HUES48 (cell line): ENCODE results near the gene SLC7A14.

Experiments
- H3K27ac ChIP-seq: one replicate; pipeline ENCODE4 v1.7.0; 2013; ENCODE audit warnings: low read depth, low read length, inconsistent platforms
- H3K27me3 ChIP-seq: 2 replicates; pipeline ENCODE4 v1.6.1; 2013; ENCODE audit warnings: mild to moderate bottlenecking, low read length; ENCODE audit not compliant: control insufficient read depth, insufficient read depth
- H3K36me3 ChIP-seq: 2 replicates; pipeline ENCODE4 v1.6.1; 2013; ENCODE audit warnings: low read length; ENCODE audit not compliant: control insufficient read depth, insufficient read depth
- H3K4me1 ChIP-seq: 2 replicates; pipeline ENCODE4 v1.6.1; 2013; ENCODE audit warnings: mild to moderate bottlenecking, low read length; ENCODE audit not compliant: control insufficient read depth, insufficient read depth
- H3K4me3 ChIP-seq: 2 replicates; pipeline ENCODE4 v1.5.1; 2013; ENCODE audit warnings: mild to moderate bottlenecking, low read depth, low read length
- H3K9ac ChIP-seq: 2 replicates; pipeline ENCODE4 v1.6.1; 2013; ENCODE audit warnings: mild to moderate bottlenecking, low read depth, low read length, moderate library complexity
- H3K9me3 ChIP-seq: 2 replicates; pipeline ENCODE4 v1.6.1; 2013; ENCODE audit warnings: low read length; ENCODE audit not compliant: control insufficient read depth, insufficient read depth

The SLC7A14 gene

DNA sequence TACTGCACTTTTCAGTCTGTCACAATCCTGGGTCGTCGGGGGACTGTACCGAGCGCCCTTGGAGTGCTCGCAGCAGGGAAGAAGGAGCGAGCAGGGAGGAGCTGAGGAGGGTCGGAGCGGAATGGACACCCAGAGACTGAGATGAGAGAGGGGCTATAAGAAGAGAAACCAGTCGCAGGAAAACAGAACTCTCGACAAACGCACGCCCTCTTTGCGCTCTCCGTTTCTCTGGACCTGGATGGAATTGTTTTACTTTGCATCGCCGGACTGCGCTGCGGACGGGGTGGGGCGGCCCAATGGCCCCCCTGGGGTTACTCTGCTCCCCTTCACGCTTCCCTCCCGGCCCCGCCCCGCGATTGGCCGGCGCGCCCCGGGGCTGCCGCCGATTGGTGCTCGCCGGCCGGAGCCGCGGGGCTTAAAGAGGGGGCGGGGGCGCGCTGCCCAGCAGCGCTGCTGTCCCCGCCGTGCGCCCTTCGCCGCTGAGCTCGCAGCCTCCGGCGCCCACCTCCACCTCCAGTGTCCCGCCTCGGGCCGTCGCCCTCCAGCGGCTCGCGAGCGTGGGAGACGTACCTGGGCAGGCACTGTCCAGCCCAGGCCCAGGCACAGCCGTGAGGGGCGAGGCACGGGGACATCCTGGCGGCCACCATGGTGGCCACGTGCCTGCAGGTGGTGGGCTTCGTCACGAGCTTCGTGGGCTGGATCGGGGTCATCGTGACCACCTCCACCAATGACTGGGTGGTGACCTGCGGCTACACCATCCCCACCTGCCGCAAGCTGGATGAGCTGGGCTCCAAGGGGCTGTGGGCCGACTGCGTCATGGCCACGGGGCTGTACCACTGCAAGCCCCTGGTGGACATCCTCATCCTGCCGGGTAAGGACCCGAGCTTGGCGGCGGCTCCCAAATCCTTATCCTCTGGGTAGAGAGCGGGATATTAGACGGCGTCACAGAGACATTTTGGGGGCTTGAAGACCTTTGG is 167.2 kb downstream of the SLC7A14 start, which contains the start of gene CLDN11:
Gene CLDN11, plus strand, starts transcription at position 447 of the 977 bp plus-strand sequence. Its CDS starts 199 bp downstream, at position 646.
- H3K4me1 ChIP-seq, result peaks cover 9% of the 10 kb centered on the region
- H3K27ac ChIP-seq, result no peak within 1 kb of the TSS
- H3K27me3 ChIP-seq, result peaks cover 49% of the 10 kb centered on the region
- no peaks in the 10 kb centered on the region for H3K36me3 ChIP-seq
- H3K9me3 ChIP-seq, result no peaks in the 10 kb centered on the region
- H3K4me3 ChIP-seq, result peak within 1 kb of the TSS; percentile 59
- no peak within 1 kb of the TSS for H3K9ac ChIP-seq

DNA sequence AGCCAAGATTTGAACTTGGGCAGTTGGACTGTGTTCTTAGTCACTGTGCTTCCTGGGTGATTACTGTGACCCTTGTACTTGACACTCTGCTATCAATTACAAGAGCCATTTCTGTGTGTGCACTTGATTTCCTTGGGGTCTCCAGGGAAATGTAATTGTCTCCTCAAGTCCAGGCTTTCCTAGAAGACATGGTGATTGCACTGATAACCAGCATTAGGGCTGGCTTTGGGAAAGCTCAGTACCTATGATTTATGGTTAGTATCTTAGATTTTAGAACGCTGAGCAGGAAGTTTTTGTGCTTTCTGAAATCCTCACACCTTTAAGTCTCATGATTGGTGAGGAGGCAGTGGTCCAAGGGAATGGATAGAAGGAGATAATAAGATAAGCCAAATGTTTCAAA is 168.8 kb downstream of the SLC7A14 start:
- Histone ChIP-seq H3K27ac (no peak overlapping the region), H3K9ac (no peak overlapping the region), H3K36me3 (no peaks in the 10 kb centered on the region), H3K4me1 (peaks cover 9% of the 10 kb centered on the region), H3K27me3 (peaks cover 49% of the 10 kb centered on the region), H3K9me3 (no peaks in the 10 kb centered on the region), H3K4me3 (no peak overlapping the region)

DNA sequence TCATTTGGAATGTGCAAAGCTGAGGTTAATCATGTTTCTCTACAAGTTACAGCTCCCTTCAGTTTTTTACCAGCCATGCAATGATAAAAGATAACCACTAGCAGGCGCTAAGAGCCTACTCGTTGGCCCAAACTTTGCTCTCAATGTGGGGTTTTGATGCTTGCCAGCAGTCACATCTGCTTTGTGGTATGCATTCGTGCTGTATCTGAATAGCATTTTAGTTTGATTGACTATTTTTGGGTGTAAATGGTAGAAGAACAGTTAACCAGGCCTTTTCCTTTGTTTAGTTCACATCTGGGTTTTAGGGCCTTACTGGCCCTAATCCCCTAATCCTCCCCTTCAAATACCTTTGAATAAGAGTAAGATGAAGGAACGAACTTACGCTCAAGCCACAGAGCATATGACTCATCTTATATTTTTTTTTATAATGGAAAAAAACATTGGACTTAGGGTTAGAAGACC is 171.6 kb downstream of the SLC7A14 start:
- Histone ChIP-seq H3K27ac (no peak overlapping the region), H3K4me1 (no peaks in the 10 kb centered on the region), H3K4me3 (no peak overlapping the region), H3K36me3 (no peaks in the 10 kb centered on the region), H3K9ac (no peak overlapping the region), H3K27me3 (peaks cover 28% of the 10 kb centered on the region), H3K9me3 (no peaks in the 10 kb centered on the region)

- no peaks in the 10 kb centered on the region for H3K9me3 ChIP-seq
Observed at GRCh38 chr3:170413291-170413690, 172.6 kb downstream of the SLC7A14 start.

GRCh38 chr3:170410428-170411029 is 175.3 kb downstream of the SLC7A14 start:
- H3K27ac ChIP-seq, result no peak overlapping the region
- no peaks in the 10 kb centered on the region for H3K27me3 ChIP-seq
- H3K36me3 ChIP-seq, result no peaks in the 10 kb centered on the region
- no peaks in the 10 kb centered on the region for H3K4me1 ChIP-seq
- H3K9me3 ChIP-seq, result no peaks in the 10 kb centered on the region
- no peak overlapping the region for H3K4me3 ChIP-seq
- no peak overlapping the region for H3K9ac ChIP-seq

More at GRCh38 chr3:170413291-170413690, 172.6 kb downstream of the SLC7A14 start:
- no peaks in the 10 kb centered on the region for H3K36me3 ChIP-seq
- no peak overlapping the region for H3K27ac ChIP-seq
- no peak overlapping the region for H3K9ac ChIP-seq
- no peak overlapping the region for H3K4me3 ChIP-seq
- no peaks in the 10 kb centered on the region for H3K4me1 ChIP-seq
- peaks cover 18% of the 10 kb centered on the region for H3K27me3 ChIP-seq
